ENCODE data around the gene GRK3. TPM values are rescaled to one million over a fixed set of nuclear protein-coding genes. Genes with fewer than 3 reads are reported as not detected.
"Not testable (repeated sequence)": the region's sequence is repeated elsewhere in the genome, so short reads cannot be mapped to it uniquely, and the experiment has no call there.

GRK3 gene
- total RNA-seq, 1 donor from 2014 or later = 4.3 TPM

GRCh38 chr22:25611284-25611683 is 46.8 kb downstream of the GRK3 start:
- DNase-seq; intact Hi-C loops (cut with micrococcal nuclease); ATAC-seq: not testable (repeated sequence)

- intact Hi-C loops (cut with micrococcal nuclease); ATAC-seq; DNase-seq: not testable (repeated sequence)
Measured at GRCh38 chr22:25613131-25613530, 48.7 kb downstream of the GRK3 start.

- DNase-seq; ATAC-seq; intact Hi-C loops (cut with micrococcal nuclease): not testable (repeated sequence)
Measured at GRCh38 chr22:25613558-25613957, 49.1 kb downstream of the GRK3 start.

GRCh38 chr22:25614791-25615190 is 50.3 kb downstream of the GRK3 start:
- intact Hi-C loops (cut with micrococcal nuclease) = not testable (repeated sequence)

GRCh38 chr22:25621986-25622385 is 57.5 kb downstream of the GRK3 start:
- intact Hi-C loops (cut with micrococcal nuclease) = no loop called here
- no peak for ATAC-seq
- DNase-seq = no peak

More at GRCh38 chr22:25614791-25615190, 50.3 kb downstream of the GRK3 start:
- DNase-seq, ATAC-seq: not testable (repeated sequence)

GRCh38 chr22:25623310-25623734 is 58.8 kb downstream of the GRK3 start:
- intact Hi-C loops (cut with micrococcal nuclease) = no loop called here
- no peak for DNase-seq
- no peak for ATAC-seq

GRCh38 chr22:25623851-25624250 is 59.4 kb downstream of the GRK3 start:
- intact Hi-C loops (cut with micrococcal nuclease) = no loop called here
- ATAC-seq = no peak
- no peak for DNase-seq

- ATAC-seq (no peak), DNase-seq (no peak)
- intact Hi-C loops (cut with micrococcal nuclease) = no loop called here
Measured at GRCh38 chr22:25624476-25624875, 60.0 kb downstream of the GRK3 start.

- intact Hi-C loops (cut with micrococcal nuclease); ATAC-seq; DNase-seq: not testable (repeated sequence)
Measured at GRCh38 chr22:25625747-25626623, 61.5 kb downstream of the GRK3 start.

GRCh38 chr22:25626624-25626990 is 62.1 kb downstream of the GRK3 start:
- intact Hi-C loops (cut with micrococcal nuclease) = no loop called here
- DNase-seq = no peak
- ATAC-seq = no peak

GRCh38 chr22:25627271-25627852 is 62.9 kb downstream of the GRK3 start:
- intact Hi-C loops (cut with micrococcal nuclease) = no loop called here
- DNase-seq (no peak), ATAC-seq (no peak)

- no peak for ATAC-seq
- intact Hi-C loops (cut with micrococcal nuclease) = no loop called here
- no peak for DNase-seq
Measured at GRCh38 chr22:25628494-25628893, 64.0 kb downstream of the GRK3 start.

GRCh38 chr22:25629613-25630012 is 65.1 kb downstream of the GRK3 start:
- intact Hi-C loops (cut with micrococcal nuclease) = no loop called here
- DNase-seq = no peak
- ATAC-seq = no peak

GRCh38 chr22:25630447-25630846 is 66.0 kb downstream of the GRK3 start:
- DNase-seq (no peak), ATAC-seq (no peak)
- intact Hi-C loops (cut with micrococcal nuclease) = no loop called here

- DNase-seq (no peak), ATAC-seq (no peak)
- intact Hi-C loops (cut with micrococcal nuclease) = no loop called here
Measured at GRCh38 chr22:25636323-25636722, 71.8 kb downstream of the GRK3 start.

- DNase-seq (no peak), ATAC-seq (no peak)
- intact Hi-C loops (cut with micrococcal nuclease) = no loop called here
Measured at GRCh38 chr22:25637032-25637431, 72.6 kb downstream of the GRK3 start.

- DNase-seq = no peak
- intact Hi-C loops (cut with micrococcal nuclease) = no loop called here
- no peak for ATAC-seq
Measured at GRCh38 chr22:25637672-25638071, 73.2 kb downstream of the GRK3 start.

- intact Hi-C loops (cut with micrococcal nuclease) = no loop called here
- DNase-seq (no peak), ATAC-seq (no peak)
Measured at GRCh38 chr22:25638638-25639037, 74.2 kb downstream of the GRK3 start.

GRCh38 chr22:25641650-25642049 is 77.2 kb downstream of the GRK3 start:
- intact Hi-C loops (cut with micrococcal nuclease) = no loop called here
- no peak for ATAC-seq
- DNase-seq = no peak

- intact Hi-C loops (cut with micrococcal nuclease) = no loop called here
- ATAC-seq (no peak), DNase-seq (no peak)
Measured at GRCh38 chr22:25643232-25644000, 78.9 kb downstream of the GRK3 start.
